ENCODE data around the gene HNRNPL.
"Not testable (repeated sequence)": the region's sequence is repeated elsewhere in the genome, so short reads cannot be mapped to it uniquely, and the experiment has no call there.

HNRNPL gene

DNA sequence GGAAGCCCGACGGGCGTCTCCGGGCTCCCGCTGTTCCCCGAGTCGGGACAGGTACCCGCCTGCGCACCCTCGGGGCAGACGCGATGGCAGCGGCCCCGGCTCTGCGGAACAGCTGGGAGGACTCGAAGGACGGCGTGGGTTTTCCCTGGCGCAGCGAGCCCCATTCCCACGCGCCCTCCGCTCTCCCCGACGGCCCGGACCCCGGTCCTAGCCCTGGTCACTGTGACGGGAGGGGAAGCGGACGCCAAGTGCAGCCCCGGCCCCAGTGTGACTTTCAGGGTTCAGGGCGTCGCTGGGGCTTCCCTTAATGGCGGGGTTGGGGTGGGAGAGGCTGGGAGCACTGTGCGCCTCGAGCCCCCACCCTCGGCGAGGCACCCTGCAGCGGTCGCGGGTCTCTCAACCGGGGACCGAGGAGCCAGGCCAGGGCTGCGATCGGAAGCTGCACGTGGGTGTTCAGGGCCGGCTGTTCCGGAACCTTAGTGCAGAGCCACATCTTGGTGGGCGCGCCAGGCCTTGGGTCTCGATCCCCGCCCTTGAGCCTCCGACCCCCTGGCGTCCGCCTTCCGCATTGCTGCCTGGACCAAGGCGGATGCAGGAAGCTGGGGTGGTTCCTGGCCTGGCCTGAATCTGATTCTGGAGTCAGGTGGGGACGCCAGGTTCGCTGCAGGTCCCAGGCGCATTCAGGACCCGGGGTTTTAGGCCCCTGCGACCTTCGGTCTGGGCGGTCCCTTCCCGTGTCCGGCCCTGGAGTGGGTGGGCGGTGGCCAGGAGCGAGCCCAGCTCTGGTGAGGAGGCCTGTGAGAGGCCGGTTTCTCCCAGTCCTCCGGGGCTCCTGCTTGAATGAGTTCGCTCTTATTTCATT is 57.3 kb downstream of the HNRNPL start:
- TF ChIP-seq, protein P1, sequence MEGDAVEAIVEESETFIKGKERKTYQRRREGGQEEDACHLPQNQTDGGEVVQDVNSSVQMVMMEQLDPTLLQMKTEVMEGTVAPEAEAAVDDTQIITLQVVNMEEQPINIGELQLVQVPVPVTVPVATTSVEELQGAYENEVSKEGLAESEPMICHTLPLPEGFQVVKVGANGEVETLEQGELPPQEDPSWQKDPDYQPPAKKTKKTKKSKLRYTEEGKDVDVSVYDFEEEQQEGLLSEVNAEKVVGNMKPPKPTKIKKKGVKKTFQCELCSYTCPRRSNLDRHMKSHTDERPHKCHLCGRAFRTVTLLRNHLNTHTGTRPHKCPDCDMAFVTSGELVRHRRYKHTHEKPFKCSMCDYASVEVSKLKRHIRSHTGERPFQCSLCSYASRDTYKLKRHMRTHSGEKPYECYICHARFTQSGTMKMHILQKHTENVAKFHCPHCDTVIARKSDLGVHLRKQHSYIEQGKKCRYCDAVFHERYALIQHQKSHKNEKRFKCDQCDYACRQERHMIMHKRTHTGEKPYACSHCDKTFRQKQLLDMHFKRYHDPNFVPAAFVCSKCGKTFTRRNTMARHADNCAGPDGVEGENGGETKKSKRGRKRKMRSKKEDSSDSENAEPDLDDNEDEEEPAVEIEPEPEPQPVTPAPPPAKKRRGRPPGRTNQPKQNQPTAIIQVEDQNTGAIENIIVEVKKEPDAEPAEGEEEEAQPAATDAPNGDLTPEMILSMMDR (IDR thresholded peaks at IDR 0.05; ENCODE audit: control insufficient read depth, extremely low read depth, insufficient read depth) = no peak
- DNase-seq (ENCODE audit: low read depth) = no peak
- H3K4me3 ChIP-seq (ENCODE audit: low read depth, low read length) = no peak overlapping the region

DNA sequence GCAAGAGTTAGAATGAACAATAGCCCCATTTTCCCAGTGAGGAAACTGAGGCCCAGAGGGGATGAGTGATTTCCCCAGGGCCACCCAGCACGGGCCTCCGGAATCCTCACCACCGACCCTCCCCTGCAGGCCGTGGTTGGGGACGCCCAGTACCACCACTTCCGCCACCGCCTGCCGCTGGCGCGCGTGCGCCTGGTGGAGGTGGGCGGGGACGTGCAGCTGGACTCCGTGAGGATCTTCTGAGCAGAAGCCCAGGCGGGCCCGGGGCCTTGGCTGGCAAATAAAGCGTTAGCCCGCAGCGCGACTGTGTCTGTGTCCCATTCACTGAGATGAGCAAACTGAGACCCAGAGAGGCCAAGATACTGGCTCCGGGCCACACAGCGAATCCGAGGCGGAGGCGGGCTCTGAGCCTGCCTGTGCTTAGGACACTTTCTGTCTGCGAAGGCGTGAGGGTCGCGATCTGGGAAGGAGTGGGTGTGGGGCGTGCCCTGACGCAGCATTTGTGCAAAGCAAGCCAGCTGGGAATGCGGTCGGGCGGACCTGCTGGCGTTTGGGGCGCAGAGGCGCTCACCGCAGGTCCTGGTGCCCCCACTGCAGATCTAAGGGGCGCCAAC is 58.2 kb downstream of the HNRNPL start:
- not testable (repeated sequence) for DNase-seq (ENCODE audit: low read depth); H3K4me3 ChIP-seq (ENCODE audit: low read depth, low read length)

DNA sequence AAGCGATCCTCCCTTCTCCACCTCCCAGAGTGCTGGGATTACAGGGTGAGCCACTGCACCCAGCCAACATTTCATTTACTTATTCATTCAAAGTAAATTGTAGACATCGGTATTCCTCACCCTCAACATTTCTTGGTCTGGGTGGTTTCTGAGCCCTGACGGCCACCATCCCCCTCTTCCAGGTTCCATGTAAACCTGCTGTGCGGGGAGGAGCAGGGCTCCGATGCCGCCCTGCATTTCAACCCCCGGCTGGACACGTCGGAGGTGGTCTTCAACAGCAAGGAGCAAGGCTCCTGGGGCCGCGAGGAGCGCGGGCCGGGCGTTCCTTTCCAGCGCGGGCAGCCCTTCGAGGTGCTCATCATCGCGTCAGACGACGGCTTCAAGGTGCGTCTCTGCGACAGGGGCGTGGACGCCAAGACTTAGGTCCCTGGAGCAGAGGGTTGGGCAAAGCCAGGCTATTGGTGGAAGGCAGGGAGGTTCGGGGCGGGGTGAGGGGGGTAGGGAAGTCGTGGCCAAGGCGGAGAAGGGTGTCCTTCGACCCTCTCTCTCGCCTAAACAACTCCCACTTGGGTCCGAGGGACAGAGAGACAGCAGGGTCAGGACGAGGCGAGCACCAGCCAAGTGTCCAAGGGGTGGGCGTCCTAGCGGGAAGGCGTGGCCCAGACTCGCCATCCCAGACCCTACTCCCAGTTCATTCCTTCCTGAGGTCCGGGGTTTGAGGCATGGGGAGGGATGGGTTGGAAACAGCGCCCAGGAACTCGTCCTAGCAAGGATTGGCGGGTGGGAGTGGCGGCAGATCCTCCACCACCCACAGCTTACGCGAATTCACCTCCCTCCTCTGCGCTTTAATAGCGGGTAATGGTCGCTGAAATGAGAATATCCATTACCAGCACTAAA is 59.0 kb downstream of the HNRNPL start:
- not testable (repeated sequence) for DNase-seq (ENCODE audit: low read depth); H3K4me3 ChIP-seq (ENCODE audit: low read depth, low read length)

DNA sequence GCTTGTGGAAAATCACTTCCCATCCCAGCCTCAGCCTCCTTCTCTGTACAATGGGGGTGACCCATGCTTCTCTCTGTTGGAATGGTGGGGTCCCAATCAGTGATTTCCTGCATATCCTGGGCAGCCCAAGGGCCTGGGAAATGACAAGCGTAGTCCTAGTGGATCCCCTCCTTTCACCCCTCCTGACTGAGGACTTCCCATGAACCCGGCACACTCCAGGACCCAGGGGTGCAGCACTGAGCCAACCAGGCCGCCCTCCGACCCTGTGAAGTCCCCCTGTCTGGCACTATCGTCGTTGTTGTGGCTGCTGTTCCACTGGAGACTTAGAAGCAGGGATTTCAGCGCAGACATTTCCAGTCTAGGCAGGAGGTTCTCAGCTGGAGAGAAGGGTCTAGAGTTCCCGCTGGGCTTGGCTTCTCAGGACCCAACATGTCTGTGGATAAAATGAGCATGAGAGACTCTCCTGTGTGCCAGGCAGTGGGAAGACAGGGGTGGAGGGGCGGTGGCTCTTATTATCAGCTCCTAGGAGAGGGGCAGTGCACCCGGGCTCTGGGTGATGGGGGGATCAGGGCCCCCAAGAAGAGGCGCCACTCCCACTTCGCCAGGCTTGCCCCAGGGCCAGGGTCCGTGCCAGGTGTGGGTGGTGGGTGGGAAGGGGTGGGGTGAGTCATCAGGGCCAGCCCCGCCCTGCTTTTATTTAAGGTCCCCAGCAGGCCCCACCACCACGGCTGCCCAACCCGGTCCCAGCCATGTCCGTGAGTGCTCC is 61.1 kb downstream of the HNRNPL start, which contains the start of gene LGALS7B:
Gene LGALS7B, plus strand, starts transcription at position 723 of the 766 bp plus-strand sequence. Its CDS starts 27 bp downstream, at position 750.
- TF ChIP-seq, protein P1 (IDR thresholded peaks at IDR 0.05; ENCODE audit: control insufficient read depth, extremely low read depth, insufficient read depth) = no peak
- no peak within 1 kb of the TSS for H3K4me3 ChIP-seq (ENCODE audit: low read depth, low read length)
- DNase-seq (ENCODE audit: low read depth) = no peak

DNA sequence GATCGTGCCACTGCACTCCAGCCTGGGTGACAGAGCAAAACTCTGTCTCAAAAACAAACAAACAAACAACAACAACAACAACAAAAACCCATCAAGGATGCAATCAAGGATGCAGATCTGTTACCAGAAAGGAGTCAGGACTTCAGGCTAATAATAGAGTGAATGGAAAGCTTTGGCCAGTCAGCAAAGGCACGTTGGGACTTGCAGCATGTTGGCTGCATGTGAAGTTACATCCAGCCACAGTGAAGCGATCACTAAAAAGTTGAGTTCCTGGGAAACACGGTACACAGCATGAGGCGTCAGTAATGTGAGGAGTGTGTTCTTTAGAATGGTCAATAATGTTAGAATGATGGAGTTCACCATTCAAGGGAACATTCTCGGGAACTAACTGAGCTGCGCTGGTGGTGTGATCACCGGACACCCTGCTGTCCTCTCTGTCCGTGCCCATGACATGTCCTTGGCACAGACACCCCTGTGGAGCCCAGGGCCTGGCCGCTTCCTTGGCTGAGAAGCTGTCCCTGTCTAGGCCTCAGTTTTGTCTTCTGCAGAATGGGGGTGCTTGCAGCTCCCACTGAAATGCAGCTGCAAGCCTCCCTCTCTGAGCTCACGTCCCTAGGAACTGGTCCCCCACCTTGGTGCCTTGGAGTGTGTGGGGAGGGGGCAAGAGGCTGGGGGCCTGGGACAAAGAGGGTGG is 63.1 kb downstream of the HNRNPL start:
- no peak for DNase-seq (ENCODE audit: low read depth)
- no peak overlapping the region for H3K4me3 ChIP-seq (ENCODE audit: low read depth, low read length)
- TF ChIP-seq, protein P1 (IDR thresholded peaks at IDR 0.05; ENCODE audit: control insufficient read depth, extremely low read depth, insufficient read depth) = no peak

All from LNCaP clone FGC (cell line).